Tibial nerve (tissue), 4 donors: ENCODE results near the gene C16orf95.

Source experiments
- EP300 ChIP-seq, 2 donors: sonication (generic); formaldehyde crosslinking; IDR thresholded peaks; one replicate each; pipeline ENCODE4 v1.6.1; 2017; ENCODE audit warnings: antibody characterized with exemption in 2 of 2, mild to moderate bottlenecking in 1 of 2
- POLR2A ChIP-seq, 2 donors: fragments of 450-650 bp; IDR thresholded peaks; one replicate each; pipeline ENCODE4 v1.6.1; 2017; ENCODE audit warnings: antibody characterized with exemption in 2 of 2, mild to moderate bottlenecking in 2 of 2, moderate library complexity in 2 of 2
- TF ChIP-seq, protein P1 (sequence below), 5 experiments: fragments of 200-600 bp in 3 of 5; fragments of 450-650 bp in 2 of 5; sonication (generic) in 3 of 5; IDR thresholded peaks; one replicate each; pipeline ENCODE4 v1.5.1; 2016 to 2019; ENCODE audit warnings: antibody characterized with exemption in 5 of 5, mild to moderate bottlenecking in 3 of 5, moderate library complexity in 2 of 5

DNA sequence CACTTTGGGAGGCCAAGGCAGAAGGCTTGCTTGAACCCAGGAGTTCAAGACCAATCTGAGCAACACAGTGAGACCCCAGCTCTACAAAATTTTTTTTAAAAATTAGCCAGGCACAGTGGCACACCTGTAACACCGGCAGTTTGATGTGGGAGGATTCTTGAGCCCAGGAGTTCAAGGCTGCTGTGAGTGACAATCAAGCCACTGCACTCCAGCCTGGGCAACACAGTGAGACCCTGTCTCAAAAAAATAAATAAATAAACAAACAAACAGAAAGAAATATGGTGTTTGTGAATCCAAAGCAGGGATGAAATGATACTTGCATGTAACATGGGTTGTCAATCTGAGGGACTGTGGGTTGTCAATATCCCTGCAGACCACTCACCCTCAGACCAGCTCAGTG lies 49.7 kb upstream of the C16orf95 start:
- TF ChIP-seq, protein P1, sequence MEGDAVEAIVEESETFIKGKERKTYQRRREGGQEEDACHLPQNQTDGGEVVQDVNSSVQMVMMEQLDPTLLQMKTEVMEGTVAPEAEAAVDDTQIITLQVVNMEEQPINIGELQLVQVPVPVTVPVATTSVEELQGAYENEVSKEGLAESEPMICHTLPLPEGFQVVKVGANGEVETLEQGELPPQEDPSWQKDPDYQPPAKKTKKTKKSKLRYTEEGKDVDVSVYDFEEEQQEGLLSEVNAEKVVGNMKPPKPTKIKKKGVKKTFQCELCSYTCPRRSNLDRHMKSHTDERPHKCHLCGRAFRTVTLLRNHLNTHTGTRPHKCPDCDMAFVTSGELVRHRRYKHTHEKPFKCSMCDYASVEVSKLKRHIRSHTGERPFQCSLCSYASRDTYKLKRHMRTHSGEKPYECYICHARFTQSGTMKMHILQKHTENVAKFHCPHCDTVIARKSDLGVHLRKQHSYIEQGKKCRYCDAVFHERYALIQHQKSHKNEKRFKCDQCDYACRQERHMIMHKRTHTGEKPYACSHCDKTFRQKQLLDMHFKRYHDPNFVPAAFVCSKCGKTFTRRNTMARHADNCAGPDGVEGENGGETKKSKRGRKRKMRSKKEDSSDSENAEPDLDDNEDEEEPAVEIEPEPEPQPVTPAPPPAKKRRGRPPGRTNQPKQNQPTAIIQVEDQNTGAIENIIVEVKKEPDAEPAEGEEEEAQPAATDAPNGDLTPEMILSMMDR (IDR thresholded peaks at IDR 0.05) = no peak
- TF ChIP-seq EP300 (IDR thresholded peaks at IDR 0.05) (no peak), POLR2A (IDR thresholded peaks at IDR 0.05) (no peak)
